ENCODE data around the gene CTSZ.

DNA sequence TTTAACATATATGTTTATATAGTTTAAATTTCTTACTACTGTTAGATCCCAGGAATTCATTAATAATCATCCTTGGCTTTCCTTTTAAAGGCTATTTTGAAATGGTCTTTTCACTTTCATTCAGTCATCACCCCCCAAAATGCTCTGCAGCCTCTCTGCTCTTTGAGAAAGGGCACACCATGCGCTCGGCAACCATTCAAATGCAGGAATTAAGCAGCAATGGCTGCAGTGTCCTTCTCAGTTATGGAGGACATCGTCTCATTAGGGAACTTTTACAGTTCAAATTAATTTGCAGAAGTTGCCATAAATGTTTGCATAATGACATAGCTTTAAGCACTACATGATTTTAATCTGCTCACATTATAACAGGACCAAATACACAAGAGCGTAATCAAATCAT lies 18.5 kb upstream of the CTSZ start:
- TF ChIP-seq, protein P1, sequence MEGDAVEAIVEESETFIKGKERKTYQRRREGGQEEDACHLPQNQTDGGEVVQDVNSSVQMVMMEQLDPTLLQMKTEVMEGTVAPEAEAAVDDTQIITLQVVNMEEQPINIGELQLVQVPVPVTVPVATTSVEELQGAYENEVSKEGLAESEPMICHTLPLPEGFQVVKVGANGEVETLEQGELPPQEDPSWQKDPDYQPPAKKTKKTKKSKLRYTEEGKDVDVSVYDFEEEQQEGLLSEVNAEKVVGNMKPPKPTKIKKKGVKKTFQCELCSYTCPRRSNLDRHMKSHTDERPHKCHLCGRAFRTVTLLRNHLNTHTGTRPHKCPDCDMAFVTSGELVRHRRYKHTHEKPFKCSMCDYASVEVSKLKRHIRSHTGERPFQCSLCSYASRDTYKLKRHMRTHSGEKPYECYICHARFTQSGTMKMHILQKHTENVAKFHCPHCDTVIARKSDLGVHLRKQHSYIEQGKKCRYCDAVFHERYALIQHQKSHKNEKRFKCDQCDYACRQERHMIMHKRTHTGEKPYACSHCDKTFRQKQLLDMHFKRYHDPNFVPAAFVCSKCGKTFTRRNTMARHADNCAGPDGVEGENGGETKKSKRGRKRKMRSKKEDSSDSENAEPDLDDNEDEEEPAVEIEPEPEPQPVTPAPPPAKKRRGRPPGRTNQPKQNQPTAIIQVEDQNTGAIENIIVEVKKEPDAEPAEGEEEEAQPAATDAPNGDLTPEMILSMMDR (conservative IDR thresholded peaks at IDR 0.05) = no peak
- no peak for TF ChIP-seq ZFX (IDR thresholded peaks at IDR 0.05)

Measured in C4-2B (cell line).